Esophagus squamous epithelium (tissue), 5 donors: ENCODE results near the gene ZDHHC14. TPM values are rescaled to one million over a fixed set of nuclear protein-coding genes. Genes with fewer than 3 reads are reported as not detected.

Experiments
- DNase-seq: peaks from one replicate; lab custom pipeline; 2025; lab: John Stamatoyannopoulos, UW
- H3K27ac ChIP-seq, 4 donors: fragments of 200-600 bp; sonication (generic); one replicate each; pipeline ENCODE4 v1.5.1; 2016 to 2019; ENCODE audit warnings: mild to moderate bottlenecking in 1 of 4
- H3K27me3 ChIP-seq, 4 donors: fragments of 200-600 bp; sonication (generic); 1 replicate in 3 of 4; 2 replicates in 1 of 4; pipeline versions ENCODE4 v1.5.1 to v1.6.0; 2017 to 2021; ENCODE audit warnings: antibody characterized with exemption in 1 of 4
- H3K36me3 ChIP-seq, 3 donors: fragments of 200-600 bp; sonication (generic); one replicate each; pipeline ENCODE4 v1.5.1; 2016 to 2019
- H3K4me1 ChIP-seq, 3 donors: fragments of 200-600 bp; sonication (generic); one replicate each; pipeline ENCODE4 v1.5.1; 2017 to 2019
- H3K4me3 ChIP-seq, 4 donors: fragments of 200-600 bp; sonication (generic); 1 replicate in 3 of 4; 2 replicates in 1 of 4; pipeline ENCODE4 v1.5.1; 2016 to 2019; ENCODE audit warnings: mild to moderate bottlenecking in 2 of 4, moderate library complexity in 1 of 4
- H3K9me3 ChIP-seq, 3 donors: fragments of 200-600 bp; sonication (generic); one replicate each; pipeline ENCODE4 v1.5.1; 2016 to 2019
- POLR2A ChIP-seq, 4 donors: fragments of 450-650 bp; IDR thresholded peaks; one replicate each; pipeline ENCODE4 v1.6.1; 2017; ENCODE audit warnings: antibody characterized with exemption in 4 of 4, mild to moderate bottlenecking in 4 of 4, moderate library complexity in 3 of 4
- WGBS, 2 donors: methylation state at CpG; one replicate each; pipeline ENCODE4 v1.1.5; 2018; 5-methylcytosine and 5-hydroxymethylcytosine counted together
- intact Hi-C: fragments of 100-400 bp; cut with DNase I; formaldehyde crosslinking; loops from one replicate; pipeline ENCODE4 v1.15.0; 2022
- total RNA-seq, 4 donors: library from RNA; depleted of rRNA; stranded (reverse); fragments of >200 nt; gene quantifications; one replicate each; pipeline ENCODE4 v1.1.0, GENCODE V29; 2016
- TF ChIP-seq, protein P1 (sequence below), 6 experiments: fragments of 450-650 bp in 4 of 6; fragments of 200-600 bp in 2 of 6; sonication (generic) in 2 of 6; IDR thresholded peaks; one replicate each; pipeline ENCODE4 v1.5.1; 2016 to 2019; ENCODE audit warnings: antibody characterized with exemption in 6 of 6, mild to moderate bottlenecking in 4 of 6, moderate library complexity in 4 of 6
- donor health status: DM: yes; HTN: yes; CAD: no.

Gene ZDHHC14
- total RNA-seq, 4 donors from 2014 or later: 6.1 to 15.6 (median 6.9) TPM

DNA sequence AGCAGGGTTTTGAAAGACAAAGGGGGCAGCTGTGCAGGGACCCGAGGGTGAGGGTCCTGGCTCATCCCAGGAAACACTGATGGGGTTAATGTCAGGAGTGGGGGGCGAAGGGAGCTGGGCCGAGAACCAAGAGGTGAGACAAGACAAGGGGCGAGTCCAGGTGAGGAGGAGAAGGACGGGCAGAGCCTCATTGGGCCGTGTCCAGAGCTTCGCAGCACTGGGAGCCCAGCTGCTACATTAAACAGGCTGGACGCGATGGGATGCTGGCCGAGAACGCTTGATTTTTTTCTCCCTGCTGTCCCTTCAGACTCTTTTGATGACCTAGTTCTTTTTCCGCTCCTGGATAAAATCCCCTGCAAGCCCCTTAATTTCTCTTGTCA, 269.3 kb downstream of the ZDHHC14 start:
- 64 to 71% methylated on average over 12 of the region's 12 CpGs for WGBS, 2 donors

DNA sequence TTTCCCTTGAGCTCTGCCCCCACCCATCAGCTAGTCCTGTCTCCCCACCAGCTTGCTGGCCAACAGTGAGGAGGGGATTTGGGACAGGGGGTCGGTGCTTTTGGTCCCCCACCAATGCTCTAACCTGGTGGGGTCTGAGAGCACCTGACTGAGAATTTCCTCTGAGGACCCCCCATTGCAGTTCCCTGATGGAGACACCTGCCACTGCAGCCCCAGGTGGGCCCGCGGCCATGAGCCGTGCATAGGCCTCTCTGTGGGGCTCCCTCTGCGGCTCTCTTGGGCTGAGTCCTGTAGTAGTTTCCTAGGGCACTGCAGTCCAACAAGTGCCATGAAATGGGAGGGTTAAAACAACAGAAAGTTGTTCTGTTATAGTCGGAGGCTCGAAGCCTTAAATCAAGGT, 269.8 kb downstream of the ZDHHC14 start:
- TF ChIP-seq, protein P1, sequence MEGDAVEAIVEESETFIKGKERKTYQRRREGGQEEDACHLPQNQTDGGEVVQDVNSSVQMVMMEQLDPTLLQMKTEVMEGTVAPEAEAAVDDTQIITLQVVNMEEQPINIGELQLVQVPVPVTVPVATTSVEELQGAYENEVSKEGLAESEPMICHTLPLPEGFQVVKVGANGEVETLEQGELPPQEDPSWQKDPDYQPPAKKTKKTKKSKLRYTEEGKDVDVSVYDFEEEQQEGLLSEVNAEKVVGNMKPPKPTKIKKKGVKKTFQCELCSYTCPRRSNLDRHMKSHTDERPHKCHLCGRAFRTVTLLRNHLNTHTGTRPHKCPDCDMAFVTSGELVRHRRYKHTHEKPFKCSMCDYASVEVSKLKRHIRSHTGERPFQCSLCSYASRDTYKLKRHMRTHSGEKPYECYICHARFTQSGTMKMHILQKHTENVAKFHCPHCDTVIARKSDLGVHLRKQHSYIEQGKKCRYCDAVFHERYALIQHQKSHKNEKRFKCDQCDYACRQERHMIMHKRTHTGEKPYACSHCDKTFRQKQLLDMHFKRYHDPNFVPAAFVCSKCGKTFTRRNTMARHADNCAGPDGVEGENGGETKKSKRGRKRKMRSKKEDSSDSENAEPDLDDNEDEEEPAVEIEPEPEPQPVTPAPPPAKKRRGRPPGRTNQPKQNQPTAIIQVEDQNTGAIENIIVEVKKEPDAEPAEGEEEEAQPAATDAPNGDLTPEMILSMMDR (IDR thresholded peaks at IDR 0.05): no peak
- no peak for TF ChIP-seq POLR2A (IDR thresholded peaks at IDR 0.05)
- Histone ChIP-seq H3K36me3 (peaks cover 0 to 9% (median 0%) of the 10 kb centered on the region in 3 donors), H3K4me3 (no peak overlapping the region), H3K27me3 (no peaks in the 10 kb centered on the region), H3K4me1 (peaks cover 0 to 10% (median 0%) of the 10 kb centered on the region in 3 donors), H3K9me3 (no peaks in the 10 kb centered on the region), H3K27ac (no peak overlapping the region)
- 60 to 91% methylated on average over 1 to 4 of the region's 7 CpGs for WGBS, 2 donors
- intact Hi-C loops: no loop called here
- DNase-seq: no peak

More for the DNA sequence above, 269.3 kb downstream of the ZDHHC14 start:
- DNase-seq: no peak
- intact Hi-C loops: no loop called here
- Histone ChIP-seq H3K4me3 (peak overlapping the region in 2 of 4 donors; percentile 13 to 34), H3K27me3 (no peaks in the 10 kb centered on the region), H3K4me1 (peaks cover 0 to 10% (median 0%) of the 10 kb centered on the region in 3 donors), H3K9me3 (no peaks in the 10 kb centered on the region), H3K27ac (no peak overlapping the region), H3K36me3 (peaks cover 0 to 9% (median 0%) of the 10 kb centered on the region in 3 donors)
- no peak for TF ChIP-seq POLR2A (IDR thresholded peaks at IDR 0.05)
- TF ChIP-seq, protein P1 (IDR thresholded peaks at IDR 0.05): no peak

DNA sequence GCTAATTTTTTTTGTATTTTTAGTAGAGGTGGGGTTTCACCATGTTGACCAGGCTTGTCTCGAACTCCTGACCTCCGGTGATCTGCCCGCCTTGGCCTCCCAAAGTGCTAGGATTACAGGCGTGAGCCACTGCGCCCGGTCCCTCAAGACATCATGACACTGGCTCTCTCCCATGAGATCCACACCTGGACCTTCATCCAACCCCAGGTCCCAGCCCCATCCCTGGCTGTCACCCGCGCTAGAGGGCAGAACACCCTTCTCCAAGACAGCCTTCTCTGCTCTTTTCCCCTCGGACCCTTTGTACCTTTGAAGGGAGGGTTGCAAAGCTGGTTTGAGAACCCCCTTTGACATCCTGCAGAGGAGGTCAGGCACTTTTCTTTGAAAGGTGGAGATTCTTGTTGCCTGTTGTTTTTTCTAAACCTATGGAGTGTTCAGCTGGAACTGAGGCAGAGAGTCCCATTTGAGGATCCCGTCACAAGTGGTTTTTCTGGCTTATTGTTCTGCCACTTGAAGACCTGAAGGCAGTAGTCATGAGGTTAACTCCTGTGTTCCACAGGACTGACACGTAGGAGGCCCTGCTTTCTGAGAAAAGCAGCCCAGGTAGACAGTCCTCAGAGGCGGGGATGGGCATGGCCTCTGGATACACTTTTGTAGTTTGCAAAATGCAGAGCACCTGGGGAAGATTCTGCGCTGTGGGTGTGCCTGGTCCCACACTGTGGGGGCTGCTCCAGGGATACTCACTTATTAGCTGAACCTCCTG, 270.9 kb downstream of the ZDHHC14 start:
- Histone ChIP-seq H3K4me1 (peaks cover 0 to 10% (median 0%) of the 10 kb centered on the region in 3 donors), H3K27ac (no peak overlapping the region), H3K9me3 (no peaks in the 10 kb centered on the region), H3K4me3 (no peak overlapping the region), H3K36me3 (peaks cover 0 to 9% (median 0%) of the 10 kb centered on the region in 3 donors), H3K27me3 (no peaks in the 10 kb centered on the region)
- 82 to 92% methylated on average over 12 of the region's 13 CpGs for WGBS, 2 donors
- no peak for DNase-seq
- intact Hi-C loops: no loop called here
- TF ChIP-seq, protein P1 (IDR thresholded peaks at IDR 0.05): no peak
- TF ChIP-seq POLR2A (IDR thresholded peaks at IDR 0.05): no peak

DNA sequence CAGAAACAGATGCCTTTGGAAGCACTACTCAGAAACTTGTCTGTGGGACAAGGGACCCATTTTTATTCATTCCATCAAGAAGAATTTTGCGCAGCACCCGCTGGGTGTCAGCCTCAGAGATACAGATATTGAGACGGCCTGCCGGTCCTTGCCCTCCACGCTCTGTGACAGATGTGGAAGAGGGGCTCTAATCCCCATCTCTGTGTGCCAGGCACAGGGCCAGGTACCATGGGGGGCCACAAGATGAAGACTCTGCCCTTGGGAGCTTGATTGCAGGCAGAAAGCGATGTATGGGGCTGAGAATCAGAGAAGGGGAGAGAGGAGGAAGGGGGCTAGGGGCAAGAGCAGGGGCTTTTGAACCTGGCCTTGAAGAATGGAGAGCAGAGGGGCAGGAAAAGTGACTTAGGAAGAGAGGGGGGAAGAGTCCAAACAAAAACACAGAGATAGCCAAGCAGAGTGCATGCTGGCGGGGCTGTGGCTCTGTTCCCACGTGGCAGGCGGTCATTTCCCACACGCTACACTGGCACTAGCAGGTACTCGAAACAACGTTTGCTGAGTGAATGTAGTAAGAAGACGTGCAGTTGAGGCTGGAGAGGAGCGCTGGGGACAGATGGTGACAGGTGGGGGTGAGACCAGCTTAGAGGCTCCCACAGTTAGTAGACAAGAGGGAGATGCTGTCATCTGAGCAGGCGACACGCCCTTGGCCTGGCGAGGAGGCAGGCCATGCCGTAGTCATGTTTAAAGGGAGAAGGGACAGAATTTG, 271.8 kb downstream of the ZDHHC14 start:
- H3K36me3 ChIP-seq: peaks cover 0 to 9% (median 0%) of the 10 kb centered on the region in 3 donors
- DNase-seq: no peak
- intact Hi-C loops: no loop called here
- H3K27me3 ChIP-seq: no peaks in the 10 kb centered on the region
- TF ChIP-seq, protein P1 (IDR thresholded peaks at IDR 0.05): no peak
- no peak for TF ChIP-seq POLR2A (IDR thresholded peaks at IDR 0.05)
- H3K27ac ChIP-seq: no peak overlapping the region
- 88 to 94% methylated on average over 18 of the region's 18 CpGs for WGBS, 2 donors
- no peak overlapping the region for H3K4me3 ChIP-seq
- peaks cover 0 to 10% (median 0%) of the 10 kb centered on the region in 3 donors for H3K4me1 ChIP-seq
- no peaks in the 10 kb centered on the region for H3K9me3 ChIP-seq

DNA sequence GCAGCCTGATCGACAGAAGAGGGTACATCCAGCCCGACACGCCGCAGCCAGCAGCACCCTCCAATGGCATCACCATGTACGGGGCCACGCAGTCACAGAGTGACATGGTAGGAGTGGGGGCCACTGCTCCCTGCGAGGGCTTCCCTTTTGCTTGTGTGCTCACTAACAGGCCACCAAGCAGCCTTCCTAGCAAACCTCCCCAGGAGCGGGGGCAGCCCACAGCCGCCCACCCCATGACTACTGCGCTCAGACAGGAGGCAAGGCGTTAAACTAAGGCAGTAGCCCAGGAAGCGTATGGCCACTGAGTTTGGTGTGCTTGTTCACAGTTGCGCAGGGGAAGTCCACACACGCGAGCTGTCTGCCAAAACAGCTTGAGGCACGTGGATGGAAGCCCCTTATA, 272.5 kb downstream of the ZDHHC14 start:
- no peaks in the 10 kb centered on the region for H3K27me3 ChIP-seq
- no peak for DNase-seq
- TF ChIP-seq POLR2A (IDR thresholded peaks at IDR 0.05): no peak
- TF ChIP-seq, protein P1 (IDR thresholded peaks at IDR 0.05): no peak
- no peaks in the 10 kb centered on the region for H3K9me3 ChIP-seq
- 86% methylated on average over 4 of the region's 16 CpGs; no CpG with 5 or more reads in 1 of the 2 donors for WGBS, 2 donors
- intact Hi-C loops: no loop called here
- H3K36me3 ChIP-seq: peaks cover 0 to 9% (median 0%) of the 10 kb centered on the region in 3 donors
- H3K4me3 ChIP-seq: no peak overlapping the region
- peaks cover 0 to 10% (median 0%) of the 10 kb centered on the region in 3 donors for H3K4me1 ChIP-seq
- no peak overlapping the region for H3K27ac ChIP-seq
